GM12878 (cell line): ENCODE measurements around the gene TSC22D1. TPM values are rescaled to one million over a fixed set of nuclear protein-coding genes. Genes with fewer than 3 reads are reported as not detected.

ENCODE experiments used
- BHLHE40 ChIP-seq, 2 experiments: fragments of 450-650 bp in 1 of 2; IDR thresholded peaks; 2 replicates each; pipeline ENCODE4 v1.6.1; 2011 to 2017; ENCODE audit warnings: low read depth in 2 of 2, borderline replicate concordance in 1 of 2, improper control_type of control experiment in 1 of 2, low read length in 1 of 2, mild to moderate bottlenecking in 1 of 2
- CBFB ChIP-seq: IDR thresholded peaks from 2 replicates; pipeline ENCODE4 v1.6.1; 2016; ENCODE audit warnings: antibody characterized with exemption, low read depth
- GABPA ChIP-seq: IDR thresholded peaks from 2 replicates; pipeline ENCODE4 v1.6.1; 2014; ENCODE audit warnings: antibody characterized with exemption, low read depth, mild to moderate bottlenecking, inconsistent platforms
- IKZF2 ChIP-seq, 2 experiments: fragments of 450-650 bp; IDR thresholded peaks; 2 replicates each; pipeline ENCODE4 v1.6.1; 2017; ENCODE audit warnings: mild to moderate bottlenecking in 2 of 2, moderate library complexity in 2 of 2
- NFXL1 ChIP-seq: fragments of 450-650 bp; IDR thresholded peaks from 2 replicates; pipeline ENCODE4 v1.6.1; 2017; ENCODE audit warnings: antibody characterized with exemption, mild to moderate bottlenecking, borderline replicate concordance
- SMAD5 ChIP-seq: IDR thresholded peaks from 2 replicates; pipeline ENCODE4 v1.6.1; 2016; ENCODE audit warnings: antibody characterized with exemption, low read depth
- STAT3 ChIP-seq: IDR thresholded peaks from 2 replicates; pipeline ENCODE4 v1.6.1; 2011; ENCODE audit warnings: low read depth, low read length, improper control_type of control experiment
- SUPT20H ChIP-seq: IDR thresholded peaks from 2 replicates; pipeline ENCODE4 v1.6.1; 2011; ENCODE audit warnings: low read depth, mild to moderate bottlenecking, low read length, moderate library complexity, borderline replicate concordance; ENCODE audit not compliant: control insufficient read depth
- TBL1XR1 ChIP-seq: IDR thresholded peaks from 2 replicates; pipeline ENCODE4 v1.6.1; 2012; ENCODE audit warnings: low read depth, low read length, improper control_type of control experiment
- polyA plus RNA-seq, 11 experiments: library from polyadenylated mRNA; depleted of rRNA in 4 of 11; unstranded in 6 of 11; stranded (reverse) in 5 of 11; fragments of >200 nt; fragmentation: Nextera tagmentation in 4 of 11; fragmentation: Illumina TruSeq in 1 of 11; extraction: Ambion mirVana in 4 of 11; extraction: Trizol in 1 of 11; gene quantifications; 1 replicate in 1 of 11; 2 replicates in 10 of 11; pipeline versions ENCODE4 v1.2.1 to v1.2.3, GENCODE V29; 2011 to 2016; ENCODE audit warnings: inconsistent platforms in 2 of 11, missing spikeins in 2 of 11, low read depth in 1 of 11
- total RNA-seq, 4 experiments: library from RNA; depleted of rRNA in 3 of 4; stranded (reverse); fragments of >200 nt in 3 of 4; fragmentation: Illumina TruSeq in 1 of 4; extraction: Trizol in 1 of 4; gene quantifications; 2 replicates each; pipeline versions ENCODE4 v1.2.1 to v1.2.3, GENCODE V29; 2013 to 2021
- TF ChIP-seq, protein P1 (sequence below): fragments of 450-650 bp; IDR thresholded peaks from 2 replicates; pipeline ENCODE4 v1.6.1; 2016; ENCODE audit warnings: mild to moderate bottlenecking, moderate library complexity, borderline replicate concordance
- TF ChIP-seq, protein P2 (sequence below): IDR thresholded peaks from 2 replicates; pipeline ENCODE4 v1.6.1; 2012; ENCODE audit warnings: low read length, inconsistent platforms

The TSC22D1 gene
- total and polyA plus RNA-seq, 10 of the 15 experiments (the other 5 are each of a cell fraction or from before 2014, with no cell fraction given), result 0.37 to 15.7 (median 7.5) TPM

DNA sequence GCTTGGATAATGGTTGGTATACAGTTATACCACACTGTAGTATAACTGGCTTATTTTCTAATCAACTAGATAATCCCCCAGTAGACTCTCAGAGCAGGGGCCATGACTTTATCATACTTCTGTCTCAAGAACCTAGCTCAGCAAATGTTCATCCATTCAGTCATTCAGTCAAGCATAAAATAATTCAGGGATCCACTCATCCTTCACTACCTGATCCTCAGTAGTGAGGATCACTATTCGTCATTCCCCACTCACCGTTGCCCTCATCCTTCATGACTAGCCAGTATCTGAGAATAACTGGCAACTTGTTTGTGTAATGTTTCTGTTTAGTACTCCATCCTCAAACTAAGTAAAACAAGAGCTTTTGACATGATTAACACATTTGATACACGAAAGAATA is 77.6 kb downstream of the TSC22D1 start (continued):
- TF ChIP-seq, protein P1, sequence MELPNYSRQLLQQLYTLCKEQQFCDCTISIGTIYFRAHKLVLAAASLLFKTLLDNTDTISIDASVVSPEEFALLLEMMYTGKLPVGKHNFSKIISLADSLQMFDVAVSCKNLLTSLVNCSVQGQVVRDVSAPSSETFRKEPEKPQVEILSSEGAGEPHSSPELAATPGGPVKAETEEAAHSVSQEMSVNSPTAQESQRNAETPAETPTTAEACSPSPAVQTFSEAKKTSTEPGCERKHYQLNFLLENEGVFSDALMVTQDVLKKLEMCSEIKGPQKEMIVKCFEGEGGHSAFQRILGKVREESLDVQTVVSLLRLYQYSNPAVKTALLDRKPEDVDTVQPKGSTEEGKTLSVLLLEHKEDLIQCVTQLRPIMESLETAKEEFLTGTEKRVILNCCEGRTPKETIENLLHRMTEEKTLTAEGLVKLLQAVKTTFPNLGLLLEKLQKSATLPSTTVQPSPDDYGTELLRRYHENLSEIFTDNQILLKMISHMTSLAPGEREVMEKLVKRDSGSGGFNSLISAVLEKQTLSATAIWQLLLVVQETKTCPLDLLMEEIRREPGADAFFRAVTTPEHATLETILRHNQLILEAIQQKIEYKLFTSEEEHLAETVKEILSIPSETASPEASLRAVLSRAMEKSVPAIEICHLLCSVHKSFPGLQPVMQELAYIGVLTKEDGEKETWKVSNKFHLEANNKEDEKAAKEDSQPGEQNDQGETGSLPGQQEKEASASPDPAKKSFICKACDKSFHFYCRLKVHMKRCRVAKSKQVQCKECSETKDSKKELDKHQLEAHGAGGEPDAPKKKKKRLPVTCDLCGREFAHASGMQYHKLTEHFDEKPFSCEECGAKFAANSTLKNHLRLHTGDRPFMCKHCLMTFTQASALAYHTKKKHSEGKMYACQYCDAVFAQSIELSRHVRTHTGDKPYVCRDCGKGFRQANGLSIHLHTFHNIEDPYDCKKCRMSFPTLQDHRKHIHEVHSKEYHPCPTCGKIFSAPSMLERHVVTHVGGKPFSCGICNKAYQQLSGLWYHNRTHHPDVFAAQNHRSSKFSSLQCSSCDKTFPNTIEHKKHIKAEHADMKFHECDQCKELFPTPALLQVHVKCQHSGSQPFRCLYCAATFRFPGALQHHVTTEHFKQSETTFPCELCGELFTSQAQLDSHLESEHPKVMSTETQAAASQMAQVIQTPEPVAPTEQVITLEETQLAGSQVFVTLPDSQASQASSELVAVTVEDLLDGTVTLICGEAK, result no peak
- TF ChIP-seq CBFB (no peak), SMAD5 (no peak), STAT3 (no peak), SUPT20H (no peak), BHLHE40 (IDR thresholded peaks at IDR 0.05; ENCODE audit: borderline replicate concordance in 1 of 2, low read depth in 2 of 2, low read length in 1 of 2) (no peak), GABPA (no peak), IKZF2 (IDR thresholded peaks at IDR 0.05) (no peak), NFXL1 (no peak), TBL1XR1 (no peak)
- TF ChIP-seq, protein P2, sequence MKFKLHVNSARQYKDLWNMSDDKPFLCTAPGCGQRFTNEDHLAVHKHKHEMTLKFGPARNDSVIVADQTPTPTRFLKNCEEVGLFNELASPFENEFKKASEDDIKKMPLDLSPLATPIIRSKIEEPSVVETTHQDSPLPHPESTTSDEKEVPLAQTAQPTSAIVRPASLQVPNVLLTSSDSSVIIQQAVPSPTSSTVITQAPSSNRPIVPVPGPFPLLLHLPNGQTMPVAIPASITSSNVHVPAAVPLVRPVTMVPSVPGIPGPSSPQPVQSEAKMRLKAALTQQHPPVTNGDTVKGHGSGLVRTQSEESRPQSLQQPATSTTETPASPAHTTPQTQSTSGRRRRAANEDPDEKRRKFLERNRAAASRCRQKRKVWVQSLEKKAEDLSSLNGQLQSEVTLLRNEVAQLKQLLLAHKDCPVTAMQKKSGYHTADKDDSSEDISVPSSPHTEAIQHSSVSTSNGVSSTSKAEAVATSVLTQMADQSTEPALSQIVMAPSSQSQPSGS, result no peak
